ENCODE measurements around the gene MAD2L1.

DNA sequence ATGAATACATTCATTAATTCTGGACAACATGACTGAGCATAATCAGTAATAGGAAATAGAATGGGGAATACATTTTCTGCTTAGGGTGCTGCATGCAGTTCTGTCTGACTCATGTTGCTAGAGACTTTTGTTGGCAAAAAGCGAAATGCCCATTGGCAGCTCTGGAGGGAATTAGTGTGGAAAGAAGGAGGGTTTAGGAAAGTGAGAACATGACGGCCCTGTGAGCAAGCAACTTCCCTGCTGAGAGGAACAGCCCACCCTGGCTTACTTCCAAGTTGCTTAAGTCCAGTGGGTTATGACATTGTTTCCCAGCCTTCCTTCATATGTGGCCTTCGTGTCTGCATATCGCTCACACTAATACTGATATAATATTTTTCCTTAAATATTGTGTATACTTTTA lies 13.8 kb downstream of the MAD2L1 start:
- TF ChIP-seq POLR2AphosphoS5 (IDR thresholded peaks at IDR 0.05; ENCODE audit: low read depth, low read length) (no peak), POLR2A (IDR thresholded peaks at IDR 0.05; ENCODE audit: low read depth, low read length) (no peak)
